Fibroblast of skin of left biceps (primary cell): ENCODE measurements around the gene HS1BP3.
A peak's percentile ranks its signal among the peaks of the same experiment; 100 is the strongest.

Experiments
- DNase-seq, 2 experiments: peaks; one replicate each; pipeline ENCODE4 v3.0.0-alpha.2; 2013; ENCODE audit warnings: low read depth in 2 of 2

Gene HS1BP3

GRCh38 chr2:20584399-20585358 lies 66.2 kb downstream of the HS1BP3 start:
- peak; percentile 95 to 97 for DNase-seq

DNA sequence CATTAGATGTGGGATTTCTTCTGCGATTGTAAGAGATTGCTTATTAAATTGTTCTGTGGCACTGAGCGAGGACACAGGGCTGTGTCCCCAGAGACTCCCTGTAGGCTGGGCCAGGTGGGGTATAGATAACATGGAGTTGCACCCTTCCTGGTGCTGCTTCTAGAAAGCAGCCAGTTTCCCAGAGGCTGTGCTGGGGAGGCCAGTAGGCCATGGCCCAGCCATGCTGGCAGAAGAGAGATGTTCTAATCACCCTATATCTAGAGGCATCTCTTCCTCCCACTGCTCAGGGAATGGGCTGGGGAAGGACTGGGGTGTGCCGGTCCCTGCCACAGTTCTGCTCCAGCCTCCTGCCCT lies 66.9 kb downstream of the HS1BP3 start:
- DNase-seq, result peak in 1 of 2 experiments; percentile 55

DNA sequence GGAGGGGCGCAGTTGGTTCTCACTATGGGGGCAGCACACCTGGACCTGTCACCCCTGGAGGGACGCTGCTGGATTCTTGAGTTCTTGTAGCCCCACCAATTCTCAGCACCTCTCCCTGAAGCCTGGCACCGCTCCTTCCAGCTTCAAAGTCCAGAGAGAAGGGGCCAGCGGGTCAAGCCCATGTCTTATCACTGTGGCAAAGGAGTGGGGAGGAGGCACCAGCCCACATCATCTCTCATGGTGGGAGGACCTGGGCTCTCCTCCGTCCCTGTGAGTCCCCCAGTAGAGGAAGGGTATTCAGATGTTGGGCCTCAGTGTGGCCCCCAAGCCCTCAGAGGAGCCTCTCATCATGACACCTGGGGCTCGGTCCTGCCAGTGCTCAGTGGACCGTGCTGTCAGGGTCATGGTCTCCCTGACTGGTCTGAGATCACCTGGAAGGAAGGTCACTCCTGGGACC lies 67.4 kb downstream of the HS1BP3 start:
- no peak for DNase-seq

- no peak for DNase-seq
Measured at GRCh38 chr2:20582600-20583221, 68.2 kb downstream of the HS1BP3 start.

GRCh38 chr2:20580690-20581437 lies 70.0 kb downstream of the HS1BP3 start:
- DNase-seq, result no peak

GRCh38 chr2:20579866-20580265 lies 71.0 kb downstream of the HS1BP3 start:
- DNase-seq, result no peak

GRCh38 chr2:20578895-20579825 lies 71.7 kb downstream of the HS1BP3 start:
- peak; percentile 90 to 93 for DNase-seq

GRCh38 chr2:20578266-20578894 lies 72.5 kb downstream of the HS1BP3 start:
- no peak for DNase-seq

GRCh38 chr2:20577495-20578235 lies 73.2 kb downstream of the HS1BP3 start:
- no peak for DNase-seq

DNA sequence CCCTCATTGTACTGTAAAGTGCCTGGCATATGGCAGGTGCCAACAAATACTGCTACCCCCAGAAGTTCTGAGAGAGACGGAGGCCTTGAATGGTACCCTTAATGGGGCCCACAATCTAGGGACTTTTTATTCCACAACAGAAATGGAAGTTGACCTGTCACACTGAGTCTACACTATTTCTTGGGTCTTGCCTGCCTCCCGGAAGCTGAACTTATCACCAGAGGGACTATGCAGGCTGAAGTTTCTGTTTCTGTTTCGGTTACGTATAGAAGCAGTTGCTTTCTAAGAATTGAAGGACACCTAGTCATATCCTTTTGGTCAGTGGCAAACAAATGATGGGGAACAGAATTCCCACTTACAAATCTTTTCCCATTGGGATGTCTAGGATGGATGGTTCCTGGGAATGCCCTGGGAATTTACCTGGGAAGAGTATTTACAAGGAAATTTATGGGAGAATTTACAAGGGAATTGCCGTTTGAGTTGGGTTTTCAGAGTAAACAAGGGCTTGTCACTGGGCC lies 74.2 kb downstream of the HS1BP3 start:
- no peak for DNase-seq

GRCh38 chr2:20575935-20576597 lies 74.8 kb downstream of the HS1BP3 start:
- no peak for DNase-seq

GRCh38 chr2:20575414-20575813 lies 75.5 kb downstream of the HS1BP3 start:
- DNase-seq, result no peak

DNA sequence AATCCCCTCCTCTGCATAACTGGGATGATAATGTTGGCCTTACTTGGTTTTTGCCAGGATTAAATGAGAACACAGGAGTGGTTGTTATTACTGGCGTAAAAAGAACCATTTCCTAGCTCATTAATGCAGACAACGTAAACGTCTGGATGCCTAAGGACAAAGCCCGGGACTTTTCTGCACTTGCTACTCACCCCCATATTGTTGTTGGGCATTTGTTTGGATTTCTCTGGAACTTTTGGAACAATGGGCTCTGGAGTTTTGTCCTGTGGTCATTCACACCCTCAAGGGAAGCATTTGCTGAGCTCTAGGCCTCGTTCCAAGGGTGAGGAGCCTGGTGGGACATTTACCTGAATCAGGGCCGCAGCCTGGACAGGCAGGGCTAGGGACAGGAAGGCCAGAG lies 76.0 kb downstream of the HS1BP3 start:
- DNase-seq, result no peak

DNA sequence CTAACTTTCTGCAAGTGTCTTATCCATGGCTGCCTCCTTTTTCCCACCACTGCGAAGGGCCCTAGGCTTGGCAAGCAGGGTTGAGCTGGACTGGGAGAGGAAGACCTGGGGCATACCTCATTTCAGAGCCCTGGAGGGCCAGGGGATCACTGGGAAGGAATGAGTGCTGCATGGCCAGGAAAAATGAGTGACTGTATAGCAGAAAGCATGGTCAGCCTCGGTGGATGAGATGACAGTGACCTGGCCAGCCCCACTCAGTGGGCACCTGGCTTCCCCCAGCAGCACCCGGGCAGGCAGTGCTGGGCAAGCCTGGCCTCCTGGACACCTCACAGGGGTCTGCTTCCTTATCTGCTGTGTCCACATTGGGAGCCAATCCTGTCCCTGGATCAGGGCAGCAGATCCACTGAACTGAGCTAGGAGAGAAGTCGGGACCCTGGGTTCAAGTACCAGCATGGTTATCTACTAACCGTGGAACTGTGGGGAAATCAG lies 76.4 kb downstream of the HS1BP3 start:
- no peak for DNase-seq

GRCh38 chr2:20573620-20574422 lies 77.1 kb downstream of the HS1BP3 start:
- peak; percentile 36 to 54 for DNase-seq

DNA sequence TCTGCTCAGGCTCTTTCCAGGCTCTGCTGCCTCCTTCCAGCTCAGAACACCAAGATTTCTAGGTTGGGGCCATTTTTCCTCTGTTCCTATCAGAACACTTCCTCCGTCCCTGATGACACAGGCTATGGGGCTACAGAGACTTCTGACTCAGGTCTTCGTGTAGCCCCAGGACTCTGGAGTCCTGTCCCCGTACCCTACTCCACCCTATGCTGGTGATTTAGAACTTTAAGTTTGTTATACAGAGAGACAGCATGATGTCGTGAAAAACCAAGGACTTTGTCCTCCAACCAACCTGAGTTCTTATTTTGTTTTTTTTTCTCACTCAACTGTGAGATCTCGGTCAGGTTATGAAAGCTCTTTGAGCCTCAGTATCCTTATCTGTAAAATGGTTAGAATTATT lies 78.7 kb downstream of the HS1BP3 start:
- DNase-seq, result no peak

GRCh38 chr2:20571644-20572215 lies 79.2 kb downstream of the HS1BP3 start:
- DNase-seq, result no peak

DNA sequence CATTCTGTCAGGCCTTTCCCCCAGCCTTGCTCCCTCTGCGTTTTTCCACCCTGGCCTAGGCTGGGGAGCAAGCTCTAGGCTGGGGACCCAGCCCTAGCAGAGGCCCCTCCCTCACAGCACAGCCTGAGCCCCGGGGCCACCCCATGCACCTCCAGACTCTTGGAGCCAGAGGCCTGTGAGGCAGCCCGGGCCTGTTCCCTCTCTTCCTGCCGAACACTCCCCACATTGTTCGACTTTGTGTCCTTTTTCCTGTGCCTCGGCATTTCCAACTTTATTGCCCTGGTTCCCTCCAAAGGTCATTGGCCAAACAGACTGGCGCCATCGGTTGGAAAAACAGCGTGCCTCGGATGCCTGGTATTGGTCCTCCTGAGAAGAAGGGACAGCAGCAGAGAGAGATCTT lies 79.7 kb downstream of the HS1BP3 start:
- DNase-seq, result no peak
